Calu3 (cell line): ENCODE measurements around the gene SYNGR4. TPM values are rescaled to one million over a fixed set of nuclear protein-coding genes. Genes with fewer than 3 reads are reported as not detected.

Experiments used
- BruUV-seq: library from RNA; stranded (reverse); fragments of 400-500 nt; replicated peaks from 2 replicates; lab custom pipeline; 2021; lab: Mats Ljungman, UMichigan
- CTCF ChIA-PET: fragments of 300-600 bp; sonication (Branson Sonifier 250); formaldehyde crosslinking; loops from one replicate; lab custom pipeline; 2022; ENCODE audit warnings: antibody characterized with exemption; lab: Charles Lee
- DNase-seq: peaks from one replicate; pipeline ENCODE4 v3.0.0; 2022
- H3K27ac Mint-ChIP-seq: one replicate; pipeline ENCODE4 v1.8.0; 2022; ENCODE audit warnings: mixed read lengths; ENCODE audit not compliant: unreplicated experiment
- H3K27me3 Mint-ChIP-seq: one replicate; pipeline ENCODE4 v1.8.0; 2022; ENCODE audit warnings: mixed read lengths; ENCODE audit not compliant: unreplicated experiment
- H3K36me3 Mint-ChIP-seq: one replicate; pipeline ENCODE4 v1.8.0; 2022; ENCODE audit warnings: mild to moderate bottlenecking, moderate library complexity, mixed read lengths; ENCODE audit not compliant: insufficient read depth, unreplicated experiment
- H3K4me1 Mint-ChIP-seq: one replicate; pipeline ENCODE4 v1.8.0; 2022; ENCODE audit warnings: mild to moderate bottlenecking, low read depth, mixed read lengths; ENCODE audit not compliant: unreplicated experiment
- H3K4me3 Mint-ChIP-seq: one replicate; pipeline ENCODE4 v1.8.0; 2022; ENCODE audit warnings: mild to moderate bottlenecking, low read depth, moderate library complexity, mixed read lengths; ENCODE audit not compliant: unreplicated experiment
- H3K9me3 Mint-ChIP-seq: one replicate; pipeline ENCODE4 v1.8.0; 2022; ENCODE audit warnings: low read depth, mixed read lengths; ENCODE audit not compliant: unreplicated experiment
- intact Hi-C: fragments of 100-400 bp; cut with micrococcal nuclease; formaldehyde crosslinking; loops from one replicate; pipeline ENCODE4 v1.10.0; 2022; ENCODE audit not compliant: unreplicated experiment
- total RNA-seq: library from RNA; stranded (reverse); gene quantifications from 2 replicates; pipeline ENCODE4 v1.2.3, GENCODE V29; 2022
- TF ChIP-seq, protein P1 (sequence below): fragments of 200-600 bp; IDR thresholded peaks from one replicate; pipeline ENCODE4 v1.8.0; 2022; ENCODE audit warnings: antibody characterized with exemption; ENCODE audit not compliant: unreplicated experiment

The SYNGR4 gene
- total RNA-seq, 1 experiment from 2014 or later: not detected

DNA sequence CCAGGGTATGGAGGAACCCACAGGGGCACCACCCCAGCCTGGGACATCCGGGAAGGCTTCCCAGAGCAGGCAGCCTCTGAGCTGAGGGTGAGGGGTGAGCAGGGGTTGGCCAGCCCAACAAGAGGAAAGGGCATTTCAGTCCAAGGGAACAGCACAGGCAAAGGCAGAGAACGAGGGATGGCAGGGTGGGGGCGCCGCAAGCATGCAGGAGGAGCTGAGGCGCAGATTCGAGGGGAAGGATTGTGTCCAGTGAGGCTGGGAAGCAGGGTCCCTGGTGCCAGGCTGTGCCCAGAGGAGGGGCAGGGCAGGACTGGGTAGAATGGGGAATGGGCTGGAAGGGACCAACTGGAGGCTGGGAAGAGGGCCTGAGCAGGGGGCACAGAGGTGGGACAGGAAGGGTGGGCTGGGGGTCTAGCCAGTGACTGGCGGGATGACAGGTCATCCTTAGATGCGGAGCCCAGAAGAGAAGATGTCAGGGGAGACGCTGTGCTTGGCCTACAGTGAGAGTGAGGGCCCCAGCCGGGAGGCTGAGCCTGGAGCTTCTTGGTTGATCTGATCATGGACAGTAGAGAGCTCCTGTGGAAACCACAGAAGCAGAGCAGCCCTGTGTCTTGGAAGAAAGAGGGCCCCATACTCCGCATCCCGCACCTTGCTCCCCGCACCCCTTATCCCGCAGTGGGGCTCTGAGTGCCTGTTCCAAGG lies 25.2 kb upstream of the SYNGR4 start:
- CTCF ChIA-PET: interaction anchor here (0.7 kb wide), 1 partner anchor 18 kb away, joined by 7 read pairs; no protein-coding TSS in a partner anchor
- BruUV-seq: no TSS peak
- Mint-ChIP-seq H3K27me3 (no peaks in the 10 kb centered on the region), H3K27ac (no peak overlapping the region), H3K4me1 (peaks cover 8% of the 10 kb centered on the region), H3K9me3 (no peaks in the 10 kb centered on the region), H3K36me3 (peaks cover 13% of the 10 kb centered on the region), H3K4me3 (no peak overlapping the region)
- TF ChIP-seq, protein P1, sequence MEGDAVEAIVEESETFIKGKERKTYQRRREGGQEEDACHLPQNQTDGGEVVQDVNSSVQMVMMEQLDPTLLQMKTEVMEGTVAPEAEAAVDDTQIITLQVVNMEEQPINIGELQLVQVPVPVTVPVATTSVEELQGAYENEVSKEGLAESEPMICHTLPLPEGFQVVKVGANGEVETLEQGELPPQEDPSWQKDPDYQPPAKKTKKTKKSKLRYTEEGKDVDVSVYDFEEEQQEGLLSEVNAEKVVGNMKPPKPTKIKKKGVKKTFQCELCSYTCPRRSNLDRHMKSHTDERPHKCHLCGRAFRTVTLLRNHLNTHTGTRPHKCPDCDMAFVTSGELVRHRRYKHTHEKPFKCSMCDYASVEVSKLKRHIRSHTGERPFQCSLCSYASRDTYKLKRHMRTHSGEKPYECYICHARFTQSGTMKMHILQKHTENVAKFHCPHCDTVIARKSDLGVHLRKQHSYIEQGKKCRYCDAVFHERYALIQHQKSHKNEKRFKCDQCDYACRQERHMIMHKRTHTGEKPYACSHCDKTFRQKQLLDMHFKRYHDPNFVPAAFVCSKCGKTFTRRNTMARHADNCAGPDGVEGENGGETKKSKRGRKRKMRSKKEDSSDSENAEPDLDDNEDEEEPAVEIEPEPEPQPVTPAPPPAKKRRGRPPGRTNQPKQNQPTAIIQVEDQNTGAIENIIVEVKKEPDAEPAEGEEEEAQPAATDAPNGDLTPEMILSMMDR: no peak
- DNase-seq: no peak
- intact Hi-C loops: loop anchor here (10.0 kb wide), 1 partner anchor 146 kb away; no protein-coding TSS in a partner anchor

DNA sequence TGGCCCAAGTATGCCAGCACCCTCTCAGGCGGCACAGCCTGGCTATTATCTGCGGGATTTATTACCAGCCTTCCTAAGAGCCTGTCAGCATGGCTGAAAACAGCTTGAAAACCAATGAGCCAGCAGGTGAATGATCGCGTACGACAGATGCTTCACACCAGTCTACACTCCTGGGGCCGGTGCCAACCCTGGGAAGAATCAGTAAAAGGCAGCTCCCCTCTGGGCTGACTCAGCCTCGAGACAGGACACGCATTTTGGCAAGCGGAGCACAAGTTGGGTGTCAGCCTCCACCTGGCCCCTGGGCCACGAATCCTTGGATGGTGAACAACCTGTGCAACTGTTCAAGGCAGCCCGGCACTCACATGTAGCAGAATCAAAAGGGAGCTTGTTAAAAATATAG lies 23.2 kb upstream of the SYNGR4 start:
- Mint-ChIP-seq H3K36me3 (peaks cover 4% of the 10 kb centered on the region), H3K27ac (no peak overlapping the region), H3K27me3 (no peaks in the 10 kb centered on the region), H3K4me3 (no peak overlapping the region), H3K9me3 (no peaks in the 10 kb centered on the region), H3K4me1 (no peaks in the 10 kb centered on the region)
- TF ChIP-seq, protein P1: no peak
- CTCF ChIA-PET: interaction anchor here (0.6 kb wide), 3 partner anchors 15 to 477 kb away, joined by 3 to 10 read pairs (median 4); no protein-coding TSS in a partner anchor
- intact Hi-C loops: no loop called here
- no TSS peak for BruUV-seq
- DNase-seq: no peak

DNA sequence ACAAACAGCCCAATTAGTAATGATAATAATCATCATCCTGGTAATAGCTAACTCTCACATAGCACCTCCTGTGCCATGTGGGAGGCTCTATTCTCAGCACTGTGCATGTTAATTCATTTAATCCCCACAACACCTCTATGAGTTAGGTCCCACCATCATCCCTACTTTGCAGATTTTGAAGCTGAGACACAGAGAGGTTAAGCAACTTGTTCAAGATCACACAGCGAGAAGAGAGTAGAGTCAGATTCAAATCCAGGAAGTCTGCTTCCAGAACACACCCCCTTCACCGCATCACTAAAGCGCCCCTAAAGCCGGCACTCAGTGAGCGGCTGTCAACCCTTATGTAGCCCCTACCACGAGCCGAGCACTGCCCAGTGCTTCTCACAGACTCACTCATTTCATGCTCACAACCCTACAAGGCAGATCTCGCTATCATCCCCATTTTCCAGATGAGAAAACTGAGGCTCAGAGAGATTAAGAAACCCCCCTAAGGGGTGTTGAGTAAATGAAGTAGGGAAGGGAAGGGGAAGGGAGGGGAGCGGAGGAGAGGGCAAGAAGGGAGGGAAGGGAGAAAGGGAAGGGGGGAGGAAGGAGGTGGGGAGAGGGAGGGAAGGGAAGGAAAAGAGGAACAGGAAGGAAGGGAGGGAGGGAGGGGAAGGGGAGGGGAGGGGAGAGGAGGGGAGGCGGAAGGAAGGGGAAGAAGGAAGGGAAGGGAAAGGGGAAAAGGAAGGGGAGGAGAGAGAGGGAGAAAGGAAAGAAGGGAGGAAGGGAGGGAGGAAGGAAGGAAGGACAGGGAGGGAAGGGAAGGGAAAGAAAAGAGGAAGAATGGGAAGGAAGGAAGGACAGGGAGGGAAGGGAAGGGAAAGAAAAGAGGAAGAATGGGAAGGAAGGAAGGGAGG lies 22.4 kb upstream of the SYNGR4 start:
- Mint-ChIP-seq H3K4me1 (no peaks in the 10 kb centered on the region), H3K27me3 (no peaks in the 10 kb centered on the region), H3K36me3 (peaks cover 4% of the 10 kb centered on the region), H3K9me3 (no peaks in the 10 kb centered on the region), H3K27ac (no peak overlapping the region), H3K4me3 (no peak overlapping the region)
- no peak for DNase-seq
- CTCF ChIA-PET: interaction anchor here (0.6 kb wide), 2 partner anchors 15 to 477 kb away, joined by 4 to 10 read pairs; no protein-coding TSS in a partner anchor
- intact Hi-C loops: no loop called here
- BruUV-seq: no TSS peak
- TF ChIP-seq, protein P1: no peak

DNA sequence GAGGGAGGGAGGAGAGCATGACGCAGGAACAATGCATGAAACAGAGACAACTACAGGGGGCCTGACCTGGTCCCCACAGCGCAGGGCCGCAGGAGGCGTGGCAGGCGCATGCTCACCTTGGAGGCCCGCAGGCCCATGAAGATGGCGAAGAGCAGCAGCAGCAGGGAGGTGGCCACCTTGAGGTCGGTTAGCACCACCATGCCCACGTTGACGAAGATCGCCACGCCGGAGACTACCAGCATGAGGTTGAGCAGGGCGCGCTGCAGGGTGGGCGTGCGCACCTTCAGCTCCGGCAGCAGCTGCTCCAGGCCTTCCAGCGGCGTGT lies 21.8 kb upstream of the SYNGR4 start:
- CTCF ChIA-PET: no interaction called here
- no TSS peak for BruUV-seq

More for the DNA sequence above, 21.8 kb upstream of the SYNGR4 start:
- no peaks in the 10 kb centered on the region for H3K9me3 Mint-ChIP-seq
- no peak overlapping the region for H3K4me3 Mint-ChIP-seq
- no peaks in the 10 kb centered on the region for H3K27me3 Mint-ChIP-seq
- TF ChIP-seq, protein P1: no peak
- DNase-seq: no peak
- no peaks in the 10 kb centered on the region for H3K4me1 Mint-ChIP-seq
- H3K36me3 Mint-ChIP-seq: peaks cover 4% of the 10 kb centered on the region
- intact Hi-C loops: no loop called here
- no peak overlapping the region for H3K27ac Mint-ChIP-seq
